Pancreas (tissue), 10 donors: Measurements from ENCODE around the gene ZC3H13. TPM values are rescaled to one million over a fixed set of nuclear protein-coding genes. Genes with fewer than 3 reads are reported as not detected.

Experiments
- ATAC-seq, 4 donors: fragments of 200-7000 bp; cut with Tn5 transposase; one replicate each; pipeline versions ENCODE4 v1.8.0 to v1.9.1; 2020; ENCODE audit warnings: mild to moderate bottlenecking in 4 of 4, moderate library complexity in 4 of 4
- DNase-seq, 6 donors: peaks; one replicate each; pipeline ENCODE4 v3.0.0-alpha.2; 2020
- FAIRE-seq: peaks from 2 replicates; lab custom pipeline; 2012; peaks lifted over from hg19 to GRCh38; lab: Jason Lieb, UNC
- H3K27ac ChIP-seq, 4 donors: fragments of 200-600 bp; sonication (generic); 1 replicate in 3 of 4; 2 replicates in 1 of 4; pipeline versions ENCODE4 v1.5.0 to v1.8.0; 2020
- H3K27me3 ChIP-seq, 4 donors: fragments of 200-600 bp; one replicate each; pipeline ENCODE4 v1.8.0; 2021
- H3K36me3 ChIP-seq, 3 donors: fragments of 200-600 bp; sonication (generic) in 1 of 3; one replicate each; pipeline versions ENCODE4 v1.5.0 to v1.8.0; 2020 to 2021
- H3K4me1 ChIP-seq, 3 donors: fragments of 200-600 bp; one replicate each; pipeline ENCODE4 v1.8.0; 2021
- H3K4me3 ChIP-seq, 4 donors: fragments of 200-600 bp; sonication (generic) in 2 of 4; one replicate each; pipeline versions ENCODE4 v1.5.0 to v1.8.0; 2020 to 2021
- H3K9me3 ChIP-seq, 4 donors: fragments of 200-600 bp; one replicate each; pipeline ENCODE4 v1.8.0; 2021
- CTCF ChIP-seq, 4 donors: fragments of 200-600 bp; sonication (generic) in 3 of 4; IDR thresholded peaks; one replicate each; pipeline versions ENCODE4 v1.5.0 to v1.8.0; 2021; ENCODE audit warnings: antibody characterized with exemption in 4 of 4
- WGBS, 2 donors: extraction: QIAGEN DNeasy Blood & Tissue Kit; methylation state at CpG; one replicate each; pipeline ENCODE4 v1.1.7; 2013; 5-methylcytosine and 5-hydroxymethylcytosine counted together
- intact Hi-C, 3 donors: fragments of 100-400 bp; cut with DNase I; formaldehyde crosslinking; loops; one replicate each; pipeline versions ENCODE4 v1.11.1 to v1.14.2; 2022
- polyA plus RNA-seq, 2 donors: library from polyadenylated mRNA; stranded (reverse); fragments of 200-250 nt; gene quantifications; one replicate each; pipeline ENCODE4 v1.2.3, GENCODE V29; 2013
- total RNA-seq, 6 donors: library from RNA; stranded (reverse); fragmentation: NEBNext Ultra II Directional in 4 of 6; extraction: Animal tissue kit (Norgen Biotek cat#: 25700) in 4 of 6; gene quantifications; one replicate each; pipeline versions ENCODE4 v1.2.1 to v1.2.4, GENCODE V29; 2021 to 2023
- donor health status: healthy with polysubstance abuse.
- donor health status: DM: no; HTN: no; CAD: no; lungs with moderate emphysema.
- donor health status: DM: no; HTN: no; CAD: no.
- donor health status: control.
- donor health status: control.
- donor health status: Bipolar disorder and iron deficiency.
- donor health status: DM: yes; HTN: yes; CAD: no.
- donor health status: DM: no; HTN: no; CAD: no.
- donor health status: DM: no; HTN: no; CAD: no.
- donor health status: DM: yes; HTN: yes; CAD: no.

Gene ZC3H13
- total and polyA plus RNA-seq, 8 donors = 7.6 to 24.1 (median 14.0) TPM

- H3K9me3 ChIP-seq = no peaks in the 10 kb centered on the region
- no peak for TF ChIP-seq CTCF (IDR thresholded peaks at IDR 0.05)
- H3K27me3 ChIP-seq = no peaks in the 10 kb centered on the region
- no peak for ATAC-seq
- intact Hi-C loops = no loop called here
- no peak overlapping the region for H3K27ac ChIP-seq
- no peaks in the 10 kb centered on the region for H3K4me1 ChIP-seq
- 83 to 84% methylated on average over 5 of the region's 5 CpGs for WGBS, 2 donors
- no peak for FAIRE-seq
- H3K4me3 ChIP-seq = no peak overlapping the region
- no peak for DNase-seq
- no peaks in the 10 kb centered on the region for H3K36me3 ChIP-seq
Measured at GRCh38 chr13:46071590-46072249, 19.2 kb upstream of the ZC3H13 start.

DNA sequence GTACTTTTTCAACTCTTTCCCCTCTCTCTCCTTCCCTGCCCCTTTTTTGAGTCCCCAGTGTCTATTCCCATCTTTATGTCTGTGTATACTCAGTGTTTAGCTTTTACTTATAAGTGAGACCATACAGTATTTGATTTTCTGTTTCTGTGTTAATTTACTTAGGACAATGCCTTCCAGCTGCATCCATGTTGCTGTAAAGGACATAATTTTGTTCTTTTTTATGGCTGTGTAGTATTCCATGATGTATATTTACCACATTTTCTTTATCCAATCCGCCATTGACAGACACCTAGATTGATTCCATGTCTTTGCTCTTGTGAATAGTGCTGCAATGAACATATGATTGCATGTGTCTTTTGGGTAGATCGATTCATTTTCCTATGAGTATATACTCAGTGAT is 10.7 kb upstream of the ZC3H13 start:
- intact Hi-C loops = no loop called here

DNA sequence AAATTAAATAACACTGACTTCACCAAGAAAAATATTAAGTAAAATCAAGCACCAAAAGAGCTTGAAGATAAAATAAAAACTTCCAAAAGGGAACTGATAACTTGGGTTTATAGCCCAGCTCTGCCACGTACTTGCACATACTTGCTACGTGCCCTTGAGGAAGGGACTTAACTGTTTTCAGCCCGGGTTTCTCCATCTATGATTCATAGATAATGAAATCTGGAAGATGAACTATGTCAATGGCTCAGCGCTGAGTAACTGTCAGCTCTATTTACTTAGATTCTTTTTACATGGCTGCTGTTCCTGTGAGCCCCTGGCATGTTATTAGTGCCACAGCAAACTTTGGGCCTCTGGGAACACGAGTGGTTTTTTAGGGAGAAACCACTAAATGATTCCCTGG is 9.6 kb upstream of the ZC3H13 start:
- H3K4me1 ChIP-seq = no peaks in the 10 kb centered on the region
- H3K36me3 ChIP-seq = no peaks in the 10 kb centered on the region
- no peak overlapping the region for H3K4me3 ChIP-seq
- no peaks in the 10 kb centered on the region for H3K27me3 ChIP-seq
- DNase-seq (no peak), FAIRE-seq (no peak), ATAC-seq (no peak)
- TF ChIP-seq CTCF (IDR thresholded peaks at IDR 0.05) = no peak
- intact Hi-C loops = no loop called here
- H3K9me3 ChIP-seq = no peaks in the 10 kb centered on the region
- WGBS, 2 donors = 68 to 75% methylated on average over 5 of the region's 5 CpGs
- H3K27ac ChIP-seq = no peak overlapping the region

More for the DNA sequence above, 10.7 kb upstream of the ZC3H13 start:
- H3K9me3 ChIP-seq = no peaks in the 10 kb centered on the region
- no peak for ATAC-seq
- no peaks in the 10 kb centered on the region for H3K36me3 ChIP-seq
- H3K27ac ChIP-seq = no peak overlapping the region
- H3K4me1 ChIP-seq = no peaks in the 10 kb centered on the region
- no peak for FAIRE-seq
- H3K27me3 ChIP-seq = no peaks in the 10 kb centered on the region
- TF ChIP-seq CTCF (IDR thresholded peaks at IDR 0.05) = no peak
- H3K4me3 ChIP-seq = no peak overlapping the region
- 88 to 93% methylated on average over 2 of the region's 2 CpGs for WGBS, 2 donors
- no peak for DNase-seq

DNA sequence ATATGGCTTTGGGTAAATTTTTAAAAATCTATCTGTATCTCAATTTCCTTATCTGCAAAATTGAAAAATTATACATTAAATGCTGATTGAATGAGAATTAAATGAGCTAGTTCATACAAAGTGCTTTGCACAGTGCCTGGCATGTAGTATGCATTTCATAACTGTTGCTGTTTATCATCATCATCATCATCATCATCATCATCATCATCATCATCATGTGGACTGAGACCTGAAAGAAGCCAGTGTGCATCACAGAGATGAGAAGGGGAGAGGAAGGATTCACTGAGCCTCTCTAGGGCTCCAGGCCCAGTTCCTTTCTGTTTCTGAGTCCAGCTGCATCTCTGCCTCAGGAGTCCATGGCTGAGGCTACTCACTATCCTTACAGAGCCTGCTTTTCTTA is 6.9 kb upstream of the ZC3H13 start:
- ATAC-seq = no peak
- Histone ChIP-seq H3K9me3 (no peaks in the 10 kb centered on the region), H3K36me3 (no peaks in the 10 kb centered on the region), H3K27ac (no peak overlapping the region), H3K4me1 (no peaks in the 10 kb centered on the region), H3K27me3 (no peaks in the 10 kb centered on the region), H3K4me3 (no peak overlapping the region)
- intact Hi-C loops = no loop called here
- no peak for DNase-seq
- no peak for TF ChIP-seq CTCF (IDR thresholded peaks at IDR 0.05)
- no peak for FAIRE-seq

DNA sequence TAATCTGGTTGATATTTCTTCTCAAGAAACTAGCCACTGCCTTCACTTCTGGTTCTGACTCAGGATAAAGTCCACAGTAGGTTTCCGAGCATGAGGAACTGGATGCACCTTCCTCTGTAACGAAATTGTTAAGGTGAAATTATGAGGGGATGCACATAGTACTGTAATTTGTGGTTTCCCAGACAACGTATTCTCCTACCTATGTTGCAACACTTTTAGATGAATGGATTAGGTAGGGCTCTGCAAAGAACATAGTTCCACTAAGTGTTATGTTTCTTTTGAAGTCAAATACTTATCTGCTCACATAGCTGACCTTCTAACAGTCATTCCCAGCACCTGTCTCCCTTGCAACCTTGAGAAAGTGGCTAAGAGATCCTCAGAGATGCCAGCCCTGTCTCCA is 5.7 kb upstream of the ZC3H13 start:
- H3K27ac ChIP-seq = no peak overlapping the region
- H3K27me3 ChIP-seq = no peaks in the 10 kb centered on the region
- H3K9me3 ChIP-seq = no peaks in the 10 kb centered on the region
- no peak overlapping the region for H3K4me3 ChIP-seq
- WGBS, 2 donors = 58 to 65% methylated on average over 3 of the region's 3 CpGs
- FAIRE-seq (no peak), ATAC-seq (no peak), DNase-seq (no peak)
- intact Hi-C loops = no loop called here
- no peak for TF ChIP-seq CTCF (IDR thresholded peaks at IDR 0.05)
- H3K4me1 ChIP-seq = peaks cover 0 to 7% (median 0%) of the 10 kb centered on the region in 3 donors
- no peaks in the 10 kb centered on the region for H3K36me3 ChIP-seq
